ENCODE measurements around the gene GOLGA7B. TPM values are rescaled to one million over a fixed set of nuclear protein-coding genes. Genes with fewer than 3 reads are reported as not detected.

GOLGA7B gene
- total and polyA plus RNA-seq, 7 donors, result 0.19 to 4.1 (median 0.77) TPM

DNA sequence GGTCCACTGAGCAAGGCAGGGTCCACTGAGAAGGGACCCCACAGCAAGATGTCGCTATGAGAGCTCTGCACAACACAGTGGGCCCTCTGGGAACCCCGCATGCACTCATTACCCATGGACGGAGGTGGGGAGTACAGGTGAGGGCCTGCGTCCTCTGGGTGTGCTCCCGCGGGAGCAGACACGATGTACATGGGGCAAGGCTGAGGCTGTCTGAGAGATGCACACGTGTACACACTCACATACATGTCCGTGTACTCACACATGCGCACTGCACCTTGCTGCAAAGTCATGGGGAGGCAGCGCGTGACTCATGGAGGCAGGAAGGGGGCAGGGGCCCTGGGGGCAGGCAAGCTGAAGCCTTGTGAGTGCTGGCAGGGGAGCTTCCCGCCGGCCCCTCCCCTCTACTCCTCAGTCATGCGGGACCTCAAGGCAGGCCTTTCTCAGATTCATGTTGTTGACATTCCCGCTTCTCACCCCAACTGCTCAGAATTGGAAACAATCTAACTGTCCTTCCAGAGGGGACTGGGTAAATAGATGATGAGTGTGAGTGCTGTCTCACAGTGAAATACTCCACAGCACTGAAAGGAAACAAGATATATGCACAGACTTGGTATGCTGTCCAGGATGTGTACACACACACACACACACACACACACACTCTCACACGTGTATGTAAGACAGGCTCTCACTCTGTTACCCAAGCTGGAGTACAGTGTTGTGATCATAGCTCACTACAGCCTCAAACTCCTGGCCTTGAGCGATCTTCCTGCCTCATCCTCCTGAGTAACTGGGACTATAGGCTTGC lies 40.0 kb downstream of the GOLGA7B start:
- no peaks in the 10 kb centered on the region for H3K36me3 ChIP-seq (ENCODE audit: insufficient read depth in 1 of 2, low read depth in 1 of 2)
- no peak for DNase-seq
- H3K4me3 ChIP-seq, result no peak overlapping the region
- no peaks in the 10 kb centered on the region for H3K4me1 ChIP-seq
- peaks cover 0 to 3% (median 2%) of the 10 kb centered on the region in 3 donors for H3K27me3 ChIP-seq (ENCODE audit: insufficient read depth in 3 of 3, low read length in 2 of 3)
- TF ChIP-seq, protein P1, sequence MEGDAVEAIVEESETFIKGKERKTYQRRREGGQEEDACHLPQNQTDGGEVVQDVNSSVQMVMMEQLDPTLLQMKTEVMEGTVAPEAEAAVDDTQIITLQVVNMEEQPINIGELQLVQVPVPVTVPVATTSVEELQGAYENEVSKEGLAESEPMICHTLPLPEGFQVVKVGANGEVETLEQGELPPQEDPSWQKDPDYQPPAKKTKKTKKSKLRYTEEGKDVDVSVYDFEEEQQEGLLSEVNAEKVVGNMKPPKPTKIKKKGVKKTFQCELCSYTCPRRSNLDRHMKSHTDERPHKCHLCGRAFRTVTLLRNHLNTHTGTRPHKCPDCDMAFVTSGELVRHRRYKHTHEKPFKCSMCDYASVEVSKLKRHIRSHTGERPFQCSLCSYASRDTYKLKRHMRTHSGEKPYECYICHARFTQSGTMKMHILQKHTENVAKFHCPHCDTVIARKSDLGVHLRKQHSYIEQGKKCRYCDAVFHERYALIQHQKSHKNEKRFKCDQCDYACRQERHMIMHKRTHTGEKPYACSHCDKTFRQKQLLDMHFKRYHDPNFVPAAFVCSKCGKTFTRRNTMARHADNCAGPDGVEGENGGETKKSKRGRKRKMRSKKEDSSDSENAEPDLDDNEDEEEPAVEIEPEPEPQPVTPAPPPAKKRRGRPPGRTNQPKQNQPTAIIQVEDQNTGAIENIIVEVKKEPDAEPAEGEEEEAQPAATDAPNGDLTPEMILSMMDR (IDR thresholded peaks at IDR 0.05), result no peak
- no peak overlapping the region for H3K27ac ChIP-seq
- no peaks in the 10 kb centered on the region for H3K9me3 ChIP-seq
- ATAC-seq, result no peak
- 61 to 63% (median 62%) methylated on average over 18 of the region's 18 CpGs for WGBS, 3 donors
- intact Hi-C loops (cut with DNase I), result no loop called here

DNA sequence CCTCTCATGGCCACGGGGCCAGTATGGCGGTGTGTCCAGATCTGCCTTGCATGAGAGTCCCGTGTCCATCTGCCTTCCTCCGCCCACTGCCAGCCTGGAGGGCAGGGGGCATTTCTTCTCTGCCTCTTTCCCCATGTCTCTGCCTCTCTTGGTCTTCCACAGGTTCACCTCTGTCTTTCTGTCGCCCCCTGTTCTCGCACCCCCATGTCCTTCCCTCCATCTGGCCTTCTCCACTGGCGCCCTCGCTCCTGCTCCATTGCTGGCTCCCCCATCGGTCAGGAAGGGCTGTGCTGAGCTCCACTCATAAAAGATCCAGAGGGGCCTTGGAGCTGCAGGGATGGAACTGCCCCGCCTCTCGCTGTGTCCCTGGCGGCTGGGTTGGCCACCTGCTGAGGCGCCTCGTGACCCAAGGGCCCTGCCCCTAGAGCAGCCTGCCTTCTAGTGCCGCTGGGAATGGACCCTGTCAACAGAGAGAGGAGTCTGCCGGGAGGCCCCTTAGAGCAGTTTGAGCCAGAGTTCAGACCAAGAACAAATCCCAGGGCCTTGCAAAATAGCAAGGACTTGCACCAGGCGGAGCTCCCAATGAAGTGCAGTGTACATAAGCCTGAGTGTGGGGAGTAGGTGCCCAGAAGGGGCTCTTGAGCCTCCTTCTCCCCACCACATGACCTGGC lies 42.0 kb downstream of the GOLGA7B start:
- intact Hi-C loops (cut with DNase I), result no loop called here

DNA sequence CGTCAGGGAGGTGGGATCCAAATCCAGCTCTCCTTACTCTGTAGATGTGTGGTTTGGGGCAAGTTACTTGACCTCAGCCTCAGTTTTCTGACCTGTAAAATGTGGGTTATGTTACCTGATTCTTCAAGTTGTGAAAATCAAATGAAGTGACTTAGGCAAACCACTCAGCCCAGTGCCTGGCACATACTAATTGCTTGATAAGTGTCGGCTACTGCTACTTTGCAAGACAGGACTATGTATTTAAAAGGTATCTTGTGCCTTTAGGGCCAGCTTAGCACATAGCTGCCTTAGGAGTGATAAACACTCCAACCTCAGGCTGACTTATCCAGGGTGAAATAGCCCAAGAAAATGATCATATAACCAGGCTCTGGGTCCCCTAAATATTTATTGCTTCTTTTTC lies 42.9 kb downstream of the GOLGA7B start:
- Histone ChIP-seq H3K4me3 (no peak overlapping the region), H3K27ac (no peak overlapping the region)

More for the DNA sequence above, 42.0 kb downstream of the GOLGA7B start:
- peaks cover 0 to 6% (median 2%) of the 10 kb centered on the region in 3 donors for H3K27me3 ChIP-seq (ENCODE audit: insufficient read depth in 3 of 3, low read length in 2 of 3)
- H3K4me1 ChIP-seq, result no peaks in the 10 kb centered on the region
- no peak overlapping the region for H3K27ac ChIP-seq
- no peaks in the 10 kb centered on the region for H3K36me3 ChIP-seq (ENCODE audit: insufficient read depth in 1 of 2, low read depth in 1 of 2)
- ATAC-seq, result no peak
- TF ChIP-seq, protein P1 (IDR thresholded peaks at IDR 0.05), result no peak
- 65 to 69% (median 67%) methylated on average over 17 of the region's 17 CpGs for WGBS, 3 donors
- no peak overlapping the region for H3K4me3 ChIP-seq
- DNase-seq, result no peak
- no peaks in the 10 kb centered on the region for H3K9me3 ChIP-seq

DNA sequence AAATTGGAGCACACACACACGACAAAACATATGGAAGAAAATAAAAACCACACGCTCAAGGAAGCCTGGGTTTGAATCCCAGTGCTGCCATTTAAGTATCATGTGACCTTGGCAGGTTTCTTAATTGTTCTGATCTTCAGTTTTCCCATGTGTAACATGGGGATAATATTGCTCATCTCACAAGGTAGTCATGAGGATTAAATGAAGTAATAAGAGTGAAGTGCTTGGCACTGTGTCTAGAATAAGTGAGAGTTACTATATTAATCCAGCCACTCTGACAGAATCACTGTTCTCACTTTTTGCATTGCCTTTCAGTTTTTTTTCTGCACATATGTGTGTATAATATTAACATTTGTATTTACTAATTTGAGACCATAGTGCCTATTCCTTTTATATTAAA lies 43.3 kb downstream of the GOLGA7B start:
- Histone ChIP-seq H3K27ac (no peak overlapping the region), H3K27me3 (ENCODE audit: insufficient read depth in 3 of 3, low read length in 2 of 3) (peaks cover 0 to 10% (median 2%) of the 10 kb centered on the region in 3 donors), H3K9me3 (no peaks in the 10 kb centered on the region), H3K4me3 (no peak overlapping the region), H3K4me1 (no peaks in the 10 kb centered on the region), H3K36me3 (ENCODE audit: insufficient read depth in 1 of 2, low read depth in 1 of 2) (no peaks in the 10 kb centered on the region)
- 61 to 85% (median 72%) methylated on average over 2 of the region's 2 CpGs for WGBS, 3 donors
- TF ChIP-seq, protein P1 (IDR thresholded peaks at IDR 0.05), result no peak
- intact Hi-C loops (cut with DNase I), result no loop called here
- DNase-seq (no peak), ATAC-seq (no peak)

More for the DNA sequence above, 42.9 kb downstream of the GOLGA7B start:
- Histone ChIP-seq H3K9me3 (no peaks in the 10 kb centered on the region), H3K36me3 (ENCODE audit: insufficient read depth in 1 of 2, low read depth in 1 of 2) (no peaks in the 10 kb centered on the region), H3K27me3 (ENCODE audit: insufficient read depth in 3 of 3, low read length in 2 of 3) (peaks cover 0 to 10% (median 2%) of the 10 kb centered on the region in 3 donors), H3K4me1 (no peaks in the 10 kb centered on the region)
- TF ChIP-seq, protein P1 (IDR thresholded peaks at IDR 0.05), result no peak
- intact Hi-C loops (cut with DNase I), result no loop called here
- ATAC-seq (no peak), DNase-seq (no peak)
- WGBS, 3 donors, result 92 to 95% (median 95%) methylated on average over 2 of the region's 2 CpGs

Data from psoas muscle (tissue), 8 donors.